ENCODE measurements around the gene LRRC28.

Gene LRRC28

DNA sequence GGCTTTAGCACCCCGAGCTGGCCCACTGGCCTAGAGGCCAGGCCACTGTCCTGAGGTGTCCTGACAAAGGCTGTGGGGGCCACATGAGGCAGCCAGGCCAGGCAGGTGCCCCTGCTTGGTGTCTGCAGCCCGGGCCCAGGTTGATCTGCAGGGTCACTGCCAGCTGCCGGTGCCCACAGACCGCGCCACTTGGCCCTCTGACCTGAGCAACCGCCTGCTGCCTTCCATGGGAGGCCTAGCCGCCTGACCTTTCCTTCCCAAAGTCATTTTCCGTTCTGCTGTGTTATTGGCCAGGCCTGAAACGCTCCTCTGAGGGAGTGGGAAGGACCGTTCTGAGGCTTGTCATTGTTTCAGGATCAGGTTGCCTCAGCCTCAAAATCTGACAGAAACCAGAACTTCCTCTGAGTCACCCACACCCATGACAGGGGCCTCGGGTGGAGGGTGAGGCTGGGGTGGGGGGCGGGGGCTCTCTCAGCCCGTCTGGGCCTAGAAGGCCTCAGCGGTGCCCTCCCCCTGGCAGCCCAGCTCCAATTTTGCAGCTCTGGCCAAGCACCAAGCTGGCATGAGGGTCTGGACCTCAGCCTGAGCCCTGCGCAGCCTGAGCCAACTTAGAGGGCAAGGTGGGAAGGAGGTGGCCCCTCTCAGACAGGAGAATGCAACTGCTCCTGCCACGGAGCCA, 173.8 kb downstream of the LRRC28 start:
- no peak for FAIRE-seq
- no peak for TF ChIP-seq POLR2A (IDR thresholded peaks at IDR 0.05; ENCODE audit: low read depth, low read length)
- peak; percentile 43 for DNase-seq (ENCODE audit: insufficient read length, low spot score)

GRCh38 chr15:99425657-99426301, 174.5 kb downstream of the LRRC28 start:
- DNase-seq (ENCODE audit: insufficient read length, low spot score): no peak
- TF ChIP-seq POLR2A (IDR thresholded peaks at IDR 0.05; ENCODE audit: low read depth, low read length): no peak
- no peak for FAIRE-seq

- FAIRE-seq: no peak
- no peak for DNase-seq (ENCODE audit: insufficient read length, low spot score)
- no peak for TF ChIP-seq POLR2A (IDR thresholded peaks at IDR 0.05; ENCODE audit: low read depth, low read length)
These were observed 175.3 kb downstream of the LRRC28 start for GRCh38 chr15:99426431-99427105.

GRCh38 chr15:99427210-99427609, 175.9 kb downstream of the LRRC28 start:
- no peak for DNase-seq (ENCODE audit: insufficient read length, low spot score)
- no peak for FAIRE-seq
- TF ChIP-seq POLR2A (IDR thresholded peaks at IDR 0.05; ENCODE audit: low read depth, low read length): no peak

DNA sequence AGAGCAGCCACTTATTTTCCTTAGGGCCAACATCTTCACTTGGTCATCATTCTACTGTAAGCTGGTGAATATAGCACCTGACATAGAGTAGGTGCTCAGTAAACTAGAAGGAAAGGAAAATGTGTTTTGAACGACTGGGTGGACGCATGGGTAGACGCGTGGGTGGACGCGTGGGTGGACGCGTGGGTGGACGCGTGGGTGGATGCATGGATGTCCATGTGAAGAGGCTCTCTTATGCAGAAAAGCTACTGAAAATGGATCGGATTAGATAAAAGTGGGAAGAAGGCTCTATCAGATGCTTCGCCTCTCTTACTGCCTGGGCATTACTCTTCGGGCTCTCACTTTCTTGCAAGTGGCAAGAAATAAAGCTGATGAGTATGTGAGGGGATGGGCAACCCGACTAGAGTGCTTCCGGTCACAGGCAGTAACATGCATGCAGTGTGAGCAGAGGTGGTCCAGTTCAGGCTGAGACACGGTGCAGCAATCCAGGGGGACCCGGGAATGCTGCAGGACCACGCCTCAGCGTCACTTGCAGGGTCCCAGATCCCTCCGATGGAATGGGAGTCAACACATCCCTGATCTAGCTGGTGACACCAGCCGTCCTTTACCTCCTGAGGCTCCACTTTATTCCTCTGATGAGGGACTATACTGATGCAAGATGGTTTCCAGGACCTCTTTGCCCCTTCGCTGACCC, 176.5 kb downstream of the LRRC28 start:
- DNase-seq (ENCODE audit: insufficient read length, low spot score): no peak
- no peak for FAIRE-seq
- TF ChIP-seq POLR2A (IDR thresholded peaks at IDR 0.05; ENCODE audit: low read depth, low read length): no peak

DNA sequence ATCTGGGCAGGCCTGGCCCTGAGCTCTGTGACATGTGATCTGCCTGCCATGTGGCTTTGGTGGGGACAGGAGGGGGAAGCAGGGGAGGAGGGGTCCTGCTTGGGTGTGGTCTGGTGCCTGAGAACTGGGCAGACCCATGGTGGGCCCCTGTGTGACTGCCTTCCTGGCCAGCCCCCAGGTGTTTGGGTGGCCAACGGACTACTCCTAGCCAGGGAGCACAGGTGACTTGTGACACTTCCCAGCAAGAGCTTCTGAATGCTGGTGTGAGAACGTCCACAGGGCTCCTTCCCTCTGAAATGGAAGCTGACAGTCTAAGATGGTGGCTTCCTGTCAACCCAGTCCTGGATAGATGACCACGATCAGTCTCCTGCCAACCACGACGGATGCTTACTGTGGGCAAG, 178.4 kb downstream of the LRRC28 start:
- DNase-seq (ENCODE audit: insufficient read length, low spot score) (no peak), FAIRE-seq (no peak)
- TF ChIP-seq POLR2A (IDR thresholded peaks at IDR 0.05; ENCODE audit: low read depth, low read length): no peak

GRCh38 chr15:99430881-99431401, 179.7 kb downstream of the LRRC28 start:
- DNase-seq (ENCODE audit: insufficient read length, low spot score) (no peak), FAIRE-seq (no peak)
- no peak for TF ChIP-seq POLR2A (IDR thresholded peaks at IDR 0.05; ENCODE audit: low read depth, low read length)

DNA sequence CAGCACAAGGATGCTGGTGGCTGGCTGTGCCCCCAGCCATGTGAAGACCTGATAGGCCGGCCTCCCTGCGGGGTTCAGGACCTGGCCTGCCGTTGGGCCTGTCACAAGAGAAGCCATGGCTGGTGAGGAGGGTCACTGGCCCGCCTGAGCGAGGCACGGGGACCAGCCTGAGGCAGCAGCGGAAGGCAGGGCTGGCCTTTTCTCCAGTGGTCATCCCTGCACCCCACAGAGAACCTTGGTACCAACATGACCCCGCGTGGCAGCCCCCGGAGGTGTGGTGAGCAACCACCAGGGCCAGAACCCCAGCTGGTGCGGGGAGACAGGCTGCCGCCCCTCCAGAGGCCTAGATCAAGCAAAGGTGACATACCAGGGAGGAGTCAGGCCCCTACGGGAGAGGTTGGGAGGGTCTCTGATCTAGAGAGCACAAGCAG, 180.4 kb downstream of the LRRC28 start:
- no peak for DNase-seq (ENCODE audit: insufficient read length, low spot score)
- no peak for FAIRE-seq
- no peak for TF ChIP-seq POLR2A (IDR thresholded peaks at IDR 0.05; ENCODE audit: low read depth, low read length)

GRCh38 chr15:99432271-99433025, 181.2 kb downstream of the LRRC28 start:
- DNase-seq (ENCODE audit: insufficient read length, low spot score) (no peak), FAIRE-seq (no peak)

DNA sequence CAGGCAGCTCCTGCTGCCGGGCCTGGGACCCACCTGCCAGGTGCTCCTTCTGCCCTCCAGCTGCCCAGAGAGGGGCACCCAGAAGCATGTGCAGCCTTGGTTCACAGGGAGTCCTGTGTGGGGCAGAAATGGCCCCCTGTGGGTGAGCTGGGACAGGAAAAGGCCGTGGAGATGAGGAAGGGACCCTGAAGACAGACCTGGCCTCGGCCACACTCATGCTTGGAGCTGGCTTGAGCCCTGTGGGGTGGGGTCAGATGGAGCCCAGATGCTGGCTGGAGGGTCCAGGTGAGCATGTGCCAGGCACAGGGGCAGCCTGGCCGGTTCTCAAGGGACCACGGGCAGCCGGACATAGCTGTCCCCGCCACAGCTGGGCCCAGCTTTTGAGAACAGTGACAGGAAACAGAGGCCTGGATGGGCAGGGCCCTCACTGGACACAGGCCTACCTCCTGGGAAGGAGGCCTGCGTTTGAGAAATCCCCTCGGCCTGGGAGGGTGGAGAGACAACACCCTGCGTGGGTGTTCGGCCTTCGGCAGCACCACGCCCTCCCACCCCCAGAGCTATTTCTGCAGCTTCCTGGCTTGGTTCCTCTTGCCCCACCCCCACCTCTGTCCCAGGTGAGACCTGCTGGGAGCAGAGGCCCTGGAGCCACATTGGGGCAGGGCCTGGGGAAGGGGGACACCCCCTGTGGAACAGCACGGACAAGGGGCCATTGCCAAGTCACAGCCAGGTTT, 181.9 kb downstream of the LRRC28 start:
- FAIRE-seq (no peak), DNase-seq (ENCODE audit: insufficient read length, low spot score) (no peak)
- TF ChIP-seq POLR2A (IDR thresholded peaks at IDR 0.05; ENCODE audit: low read depth, low read length): no peak

More at GRCh38 chr15:99432271-99433025, 181.2 kb downstream of the LRRC28 start:
- TF ChIP-seq POLR2A (IDR thresholded peaks at IDR 0.05; ENCODE audit: low read depth, low read length): no peak

DNA sequence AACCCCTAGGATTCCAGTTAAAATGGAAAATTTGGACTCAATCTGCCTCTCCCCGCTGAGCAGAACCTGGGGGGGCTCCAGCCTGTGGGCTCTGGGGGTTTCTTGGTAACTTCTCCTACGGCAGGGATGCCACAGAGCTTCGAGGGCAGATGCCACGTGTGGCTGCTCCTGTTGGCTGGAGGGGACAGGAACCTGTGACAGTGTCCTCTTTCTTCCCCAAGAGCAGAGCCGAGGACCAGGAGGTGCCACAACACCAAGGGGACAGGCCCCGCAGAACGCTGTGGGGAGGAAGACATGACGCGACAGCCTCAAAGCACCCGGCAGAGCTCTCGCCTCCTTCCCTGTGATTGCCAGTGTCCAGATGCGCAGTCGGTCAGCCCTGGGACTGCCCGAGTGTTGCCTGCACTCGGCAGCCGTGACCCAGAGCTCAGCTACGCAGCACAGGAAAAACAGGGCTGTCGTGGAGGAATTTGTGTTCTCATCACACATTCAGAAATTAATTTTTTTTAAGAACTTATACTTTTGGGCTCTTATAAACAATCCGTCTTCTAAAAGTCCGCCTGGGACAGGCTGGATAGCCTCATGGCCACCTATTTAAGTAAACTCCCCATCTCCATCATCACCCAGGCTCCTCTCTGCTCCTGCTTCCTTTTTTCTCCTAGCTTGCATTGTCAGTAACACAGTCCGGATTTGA, 182.6 kb downstream of the LRRC28 start:
- DNase-seq (ENCODE audit: insufficient read length, low spot score) (no peak), FAIRE-seq (no peak)
- no peak for TF ChIP-seq POLR2A (IDR thresholded peaks at IDR 0.05; ENCODE audit: low read depth, low read length)

DNA sequence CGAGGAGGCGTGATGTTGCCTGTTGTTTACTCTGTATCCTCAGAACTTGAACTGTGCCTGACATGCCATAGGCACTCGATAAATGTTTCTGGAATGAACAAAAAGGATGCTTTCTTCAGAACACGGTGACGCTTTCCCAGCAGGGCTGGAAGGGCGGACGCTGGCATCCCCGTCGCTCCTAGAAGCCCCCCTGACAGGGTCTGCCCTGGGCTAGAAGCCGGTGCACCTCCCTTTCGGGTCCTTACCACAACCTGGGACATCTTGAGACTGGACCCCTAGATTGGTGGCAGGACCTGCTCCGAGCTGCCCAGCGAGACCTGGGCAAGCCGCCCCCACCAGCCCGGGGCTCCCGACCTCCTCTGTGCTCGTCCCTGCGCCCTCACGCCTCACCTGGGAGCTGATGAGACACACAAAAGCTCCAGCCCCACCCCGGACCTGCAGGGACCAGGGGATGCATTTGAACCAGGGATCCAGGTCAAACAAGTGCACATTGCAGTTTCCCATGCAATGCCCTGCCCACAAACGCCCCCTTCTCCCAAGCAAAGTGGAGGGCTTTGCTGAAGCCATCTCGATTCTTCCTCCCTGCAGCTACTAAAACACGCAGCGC, 183.3 kb downstream of the LRRC28 start:
- no peak for DNase-seq (ENCODE audit: insufficient read length, low spot score)
- no peak for FAIRE-seq
- no peak for TF ChIP-seq POLR2A (IDR thresholded peaks at IDR 0.05; ENCODE audit: low read depth, low read length)

All from H54 (cell line).